NCI-H748 (cell line): ENCODE data around the gene OR2M4.
"Not testable (repeated sequence)": the region's sequence is repeated elsewhere in the genome, so short reads cannot be mapped to it uniquely, and the experiment has no call there.

Experiments
- DNase-seq: peaks from one replicate; lab custom pipeline; 2025; ENCODE audit not compliant: unreplicated experiment; lab: John Stamatoyannopoulos, UW

OR2M4 gene, protein sequence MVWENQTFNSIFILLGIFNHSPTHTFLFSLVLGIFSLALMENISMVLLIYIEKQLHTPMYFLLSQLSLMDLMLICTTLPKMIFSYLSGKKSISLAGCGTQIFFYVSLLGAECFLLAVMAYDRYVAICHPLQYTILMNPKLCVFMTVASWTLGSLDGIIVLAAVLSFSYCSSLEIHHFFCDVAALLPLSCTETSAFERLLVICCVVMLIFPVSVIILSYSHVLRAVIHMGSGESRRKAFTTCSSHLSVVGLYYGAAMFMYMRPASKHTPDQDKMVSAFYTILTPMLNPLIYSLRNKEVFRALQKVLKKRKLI

DNA sequence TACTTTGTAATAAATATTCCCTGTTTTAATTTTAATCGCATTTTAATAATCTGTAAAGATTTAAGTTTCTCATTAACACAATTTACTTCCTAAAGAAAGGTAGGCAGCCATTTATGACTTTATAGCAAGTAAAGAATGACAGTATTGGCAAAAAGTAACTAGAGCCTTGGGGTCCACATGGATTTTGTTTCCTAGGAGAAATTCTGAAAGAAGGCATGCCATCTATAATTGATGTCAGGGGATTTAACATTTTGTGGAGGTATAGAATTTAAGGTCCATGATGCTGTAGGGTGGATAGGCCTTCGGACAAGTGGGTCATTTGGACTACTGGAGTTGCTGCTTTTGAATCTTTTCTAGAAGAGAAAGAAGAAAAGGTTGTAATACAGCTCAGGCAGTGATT, at the start of gene OR2M4:
Gene OR2M4 (plus strand): TSS at position 301 of the 400 bp plus-strand sequence. CDS start 7,512 bp downstream, outside the sequence.
- no peak for DNase-seq

DNA sequence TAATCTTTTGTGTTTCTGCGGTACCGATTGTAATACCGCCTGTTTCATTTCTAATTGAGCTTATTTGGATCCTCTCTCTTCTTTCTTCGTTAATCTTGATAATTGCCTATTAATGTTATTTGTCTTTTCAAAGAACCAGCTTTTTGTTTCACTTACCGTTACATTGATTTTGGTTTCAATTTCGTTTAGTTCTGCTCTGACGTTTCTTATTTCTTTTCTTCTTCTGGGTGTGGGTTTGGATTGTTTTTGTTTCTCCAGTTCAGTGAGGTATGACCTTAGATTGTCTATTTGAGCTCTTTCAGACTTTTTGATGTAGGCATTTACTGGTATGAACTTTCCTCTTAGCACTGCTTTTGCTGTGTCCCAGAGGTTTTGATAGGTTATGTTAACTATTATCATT, 47.2 kb upstream of the OR2M4 start:
- DNase-seq, result no peak

DNA sequence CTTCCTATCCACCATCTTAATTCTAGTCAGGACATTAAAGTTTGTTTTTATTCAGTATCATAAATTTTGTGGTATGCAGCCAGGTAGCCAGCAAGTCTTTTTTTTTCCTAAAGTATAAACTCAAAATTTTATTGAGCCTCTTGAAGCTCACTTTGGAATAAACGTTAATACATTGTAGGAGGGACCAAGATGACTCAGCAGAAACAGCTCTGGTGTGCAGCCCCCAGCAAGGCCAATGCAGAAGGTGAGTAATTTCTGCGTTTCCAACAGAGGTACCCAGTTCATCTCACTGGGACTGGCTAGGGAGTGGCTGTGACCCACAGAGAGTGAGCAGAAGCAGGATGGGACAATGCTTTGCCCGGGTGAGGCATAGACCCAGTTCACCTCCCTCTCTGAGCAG, 43.9 kb upstream of the OR2M4 start:
- DNase-seq, result no peak

DNA sequence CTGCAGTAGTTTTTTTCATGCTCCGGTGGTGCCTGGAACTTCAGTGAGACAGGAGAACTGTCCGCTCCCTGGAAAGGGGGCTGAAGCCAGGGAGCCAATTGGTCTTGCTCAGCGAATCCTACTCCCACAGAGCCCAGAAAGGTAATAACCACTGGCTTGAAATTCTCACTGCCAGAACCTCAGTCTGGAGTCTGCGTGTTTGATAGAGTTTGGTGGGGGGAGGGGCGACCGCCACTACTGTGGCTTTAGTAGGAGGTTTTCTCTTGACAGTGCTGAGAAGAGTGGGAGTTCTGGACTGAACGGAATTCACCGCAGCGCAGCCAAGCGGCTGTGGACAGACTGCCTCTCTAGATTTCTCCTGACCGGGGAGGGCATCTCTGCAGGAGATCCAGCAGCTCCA, 42.2 kb upstream of the OR2M4 start:
- DNase-seq, result no peak

DNA sequence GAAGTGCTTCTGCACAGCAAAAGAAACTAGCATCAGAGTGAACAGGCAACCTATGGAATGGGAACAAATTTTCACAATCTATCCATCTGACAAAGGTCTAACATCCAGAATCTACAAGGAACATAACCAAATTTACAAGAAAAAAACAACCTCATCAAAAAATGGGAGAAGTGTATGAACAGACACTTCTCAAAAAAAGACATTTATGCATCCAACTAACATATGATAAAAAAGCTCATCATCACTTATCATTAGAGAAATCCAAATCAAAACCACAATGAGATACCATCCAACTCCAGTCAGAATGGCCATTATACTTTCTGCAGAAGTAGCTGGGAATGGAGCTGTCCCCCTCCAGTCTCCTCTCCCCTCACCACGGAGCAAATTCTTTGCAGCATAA, 37.1 kb upstream of the OR2M4 start:
- DNase-seq, result no peak

DNA sequence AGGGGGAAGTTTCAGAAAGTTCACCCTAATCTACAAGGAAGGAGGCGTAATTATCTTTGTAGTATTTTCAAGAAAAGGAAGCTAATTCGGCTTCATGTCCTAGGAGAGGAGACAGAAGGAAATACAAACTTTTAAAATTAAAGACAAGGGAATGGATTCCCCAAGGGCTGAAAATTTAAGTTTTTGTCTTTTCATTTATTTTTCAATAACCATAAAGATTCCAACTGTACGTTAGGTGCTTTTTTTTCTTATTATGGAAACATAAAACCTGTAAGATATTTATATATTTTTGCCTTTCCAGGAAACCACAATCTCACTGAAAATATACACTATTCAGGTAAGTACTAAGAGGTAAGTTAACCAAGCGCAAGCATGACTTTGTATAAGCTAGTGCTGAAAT, 34.3 kb upstream of the OR2M4 start, which contains the start of gene OR2M3:
Gene OR2M3 (plus strand): TSS at position 301 of the 400 bp plus-strand sequence. CDS start 5,803 bp downstream, outside the sequence.
- DNase-seq, result no peak

DNA sequence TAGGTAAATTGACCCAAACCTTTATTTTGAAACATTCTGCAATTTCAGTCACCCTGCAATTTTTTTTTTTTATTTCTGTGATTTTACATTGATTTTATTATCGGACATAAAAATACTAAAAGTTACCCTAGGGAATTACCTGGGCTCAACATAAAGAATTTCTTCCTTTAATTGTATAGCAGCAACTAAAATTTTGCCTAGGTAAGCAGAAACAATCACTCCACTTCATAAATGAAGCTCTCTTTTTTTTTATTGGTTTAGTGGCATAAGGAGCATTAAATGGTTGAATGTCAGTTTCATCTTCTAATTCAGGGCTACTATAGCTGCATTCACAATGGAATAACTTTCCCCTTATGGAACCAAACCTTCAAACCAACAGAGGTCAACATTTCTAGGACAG, 15.3 kb upstream of the OR2M4 start:
- DNase-seq, result no peak

DNA sequence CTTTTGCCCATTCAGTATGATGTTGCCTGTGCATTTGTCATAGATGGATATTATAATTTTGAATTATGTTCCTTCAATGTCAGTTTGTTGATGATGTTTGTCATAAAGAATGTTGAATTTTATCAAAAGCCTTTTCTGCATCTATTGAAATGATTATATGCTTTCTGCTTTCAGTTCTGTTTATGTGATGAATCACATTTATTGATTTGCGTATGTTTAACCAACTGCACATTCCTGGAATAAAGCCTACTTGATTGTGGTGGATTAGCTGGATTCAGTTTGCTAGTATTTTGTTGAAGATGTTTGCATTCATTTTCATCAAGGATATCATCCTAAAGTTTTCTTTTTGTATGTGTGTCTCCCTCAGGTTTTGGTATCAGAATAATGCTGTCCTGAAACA, 5.7 kb upstream of the OR2M4 start:
- DNase-seq, result no peak

DNA sequence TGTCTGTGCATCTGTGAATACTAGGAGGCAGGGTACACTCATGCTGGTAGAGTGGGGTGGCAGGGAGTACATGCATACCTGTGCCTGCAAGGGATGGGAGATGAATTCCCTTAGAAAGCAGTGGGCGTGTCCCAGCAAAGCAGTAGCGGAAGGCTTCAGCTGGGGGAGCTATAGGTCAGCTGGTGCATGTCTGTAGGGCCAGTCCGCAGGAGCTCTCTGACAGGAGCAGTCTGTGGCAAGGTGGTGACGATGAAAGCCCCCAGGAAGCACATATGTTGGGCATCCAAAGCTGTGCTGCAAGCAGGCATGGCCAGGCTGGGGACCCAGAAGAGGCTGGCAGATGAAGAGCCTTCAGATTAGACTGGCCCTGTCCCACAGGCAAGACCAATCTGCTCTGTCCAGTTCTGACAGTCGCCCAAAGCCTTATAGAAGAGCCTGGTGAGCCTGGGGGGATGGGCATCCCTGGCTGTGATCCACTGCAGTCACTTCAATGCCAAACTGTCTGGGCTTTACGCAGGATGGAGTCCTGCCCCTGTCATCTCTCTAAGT, 1.8 kb upstream of the OR2M4 start:
- DNase-seq, result no peak

DNA sequence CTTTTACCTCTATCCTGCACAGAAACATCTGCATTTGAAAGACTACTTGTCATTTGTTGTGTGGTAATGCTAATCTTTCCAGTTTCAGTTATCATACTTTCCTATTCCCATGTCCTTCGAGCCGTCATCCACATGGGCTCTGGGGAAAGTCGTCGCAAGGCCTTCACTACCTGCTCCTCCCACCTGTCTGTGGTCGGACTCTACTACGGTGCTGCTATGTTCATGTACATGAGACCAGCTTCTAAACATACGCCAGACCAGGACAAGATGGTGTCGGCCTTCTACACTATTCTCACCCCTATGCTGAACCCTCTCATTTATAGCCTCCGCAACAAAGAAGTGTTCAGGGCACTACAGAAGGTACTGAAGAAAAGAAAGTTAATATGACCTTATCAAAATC, 8.3 kb downstream of the OR2M4 start:
- no peak for DNase-seq

DNA sequence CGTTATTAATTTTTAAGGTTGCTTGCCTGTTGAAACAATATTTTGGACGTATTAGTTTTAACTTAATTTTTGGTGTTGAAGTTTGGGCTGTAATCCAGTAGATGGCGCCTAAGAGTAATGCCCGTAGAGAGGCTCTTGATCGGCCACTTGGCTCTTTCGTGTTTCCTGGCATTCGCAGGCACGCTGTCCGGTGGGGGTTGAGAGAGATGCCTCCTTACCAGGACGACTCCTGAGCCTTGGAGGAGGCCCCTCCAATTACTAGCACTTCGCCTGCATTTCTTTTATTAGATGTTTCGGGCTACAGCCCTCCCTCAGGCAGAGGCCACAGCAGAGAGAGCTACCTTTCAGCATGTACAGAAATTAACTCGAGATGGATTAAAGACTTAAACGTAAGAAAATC, 12.0 kb downstream of the OR2M4 start:
- DNase-seq, result peak; percentile 69

DNA sequence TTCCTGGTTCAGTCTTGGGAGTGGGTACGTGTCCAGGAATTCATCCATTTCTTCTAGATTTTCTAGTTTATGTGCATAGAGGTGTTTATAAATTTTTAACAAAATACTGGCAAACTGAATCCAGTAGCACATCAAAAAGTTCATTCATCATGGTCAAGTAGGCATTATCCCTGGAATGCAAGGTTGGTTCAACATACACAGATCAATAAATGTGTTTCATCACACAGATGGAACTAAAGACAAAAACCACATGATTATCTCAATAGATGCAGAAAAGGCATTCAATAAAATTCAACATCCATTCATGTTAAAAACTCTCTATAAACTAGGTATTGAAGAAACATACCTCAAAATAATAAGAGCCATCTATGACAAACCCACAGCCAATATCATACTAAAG, 28.1 kb downstream of the OR2M4 start:
- not testable (repeated sequence) for DNase-seq

DNA sequence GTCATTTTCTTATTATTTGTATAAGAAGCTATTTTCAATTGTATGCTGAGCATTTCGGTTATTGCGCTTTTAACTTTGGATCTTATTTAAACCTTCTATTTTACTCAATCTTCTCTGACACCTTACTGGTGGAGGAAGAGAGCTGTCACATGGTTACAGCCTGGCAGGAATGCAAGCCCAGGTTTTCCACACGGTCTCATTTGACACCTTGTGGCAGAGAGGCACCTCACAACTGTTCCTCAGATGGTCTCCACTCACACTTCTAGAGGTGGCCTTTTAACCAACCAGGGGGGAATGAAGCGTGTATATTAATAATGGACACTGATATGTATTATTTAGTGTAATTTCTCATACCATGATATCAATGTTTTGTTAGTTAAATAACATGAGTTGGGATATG, 37.0 kb downstream of the OR2M4 start:
- DNase-seq, result peak; percentile 2

DNA sequence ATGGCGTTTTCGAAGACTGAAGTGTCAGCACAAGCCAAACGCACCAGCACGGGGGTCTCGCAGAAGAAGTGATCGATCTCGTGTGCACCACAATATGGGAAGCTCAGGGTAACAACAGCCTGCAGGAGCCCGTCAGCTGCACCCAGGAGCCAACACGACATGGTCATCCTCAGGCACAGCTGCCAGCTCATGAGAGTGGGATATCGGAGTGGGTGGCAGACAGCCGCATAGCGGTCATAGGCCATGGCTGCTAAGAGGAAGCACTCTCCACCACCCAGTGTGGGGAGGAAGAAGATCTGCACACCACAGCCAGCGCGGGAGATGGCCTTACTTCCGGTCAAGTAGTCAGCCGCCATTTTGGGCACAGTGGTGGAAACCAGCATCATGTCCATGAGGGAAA, 42.0 kb downstream of the OR2M4 start:
- DNase-seq, result not testable (repeated sequence)

DNA sequence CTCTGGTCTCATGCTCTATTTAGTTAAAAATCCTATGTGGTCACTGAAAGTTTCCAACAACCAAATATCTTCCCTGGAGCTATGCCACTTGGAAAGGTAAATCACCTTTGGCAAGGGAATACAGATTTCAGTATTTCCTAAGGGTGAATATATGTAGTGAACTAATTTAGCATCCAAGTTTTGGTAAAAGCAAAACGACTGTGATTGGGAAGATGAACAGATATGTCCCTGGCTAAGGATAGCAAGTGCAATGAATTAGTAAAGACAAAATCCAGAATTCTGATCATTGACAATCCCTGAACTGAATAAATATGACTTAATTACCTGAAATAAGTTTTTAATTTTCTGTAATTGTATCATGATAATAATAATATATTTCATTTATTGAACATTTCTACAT, 46.7 kb downstream of the OR2M4 start, which contains the start of gene OR2T33:
Gene OR2T33 (minus strand): TSS at position 101 of the 400 bp plus-strand sequence. CDS start 4,162 bp downstream, outside the sequence.
- no peak for DNase-seq

DNA sequence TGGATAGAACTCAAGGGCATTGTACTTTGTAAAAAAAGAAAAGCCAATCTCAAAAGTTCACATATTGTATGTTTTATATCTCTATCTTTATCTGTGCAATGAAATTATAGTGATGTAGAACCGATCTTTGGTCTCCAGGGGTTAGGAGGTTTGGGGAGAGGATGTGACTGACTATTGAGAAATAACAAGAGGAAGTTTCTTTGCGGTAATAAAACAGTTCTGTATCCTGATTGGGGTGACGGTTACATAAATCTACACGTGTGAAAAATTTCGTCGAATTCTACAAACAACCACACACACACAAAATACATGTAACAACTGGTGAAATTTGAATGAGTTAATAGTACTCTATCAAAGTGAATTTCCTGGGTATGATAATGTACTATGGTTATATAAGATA, 57.2 kb downstream of the OR2M4 start:
- no peak for DNase-seq
